ENCODE results near the gene FOXL2. TPM values are rescaled to one million over a fixed set of nuclear protein-coding genes. Genes with fewer than 3 reads are reported as not detected.

The FOXL2 gene
- total and polyA plus RNA-seq, 2 of the 4 experiments (the other 2 are of a cell fraction): 0.07 TPM; not detected in 1

GRCh38 chr3:138943724-138944653 lies 2.9 kb downstream of the FOXL2 start:
- no peak overlapping the region for H3K23ac ChIP-seq (ENCODE audit: low read depth, low read length)
- no peak overlapping the region for H4K8ac ChIP-seq (ENCODE audit: low read depth in 2 of 2, low read length in 2 of 2)
- TF ChIP-seq MXI1 (IDR thresholded peaks at IDR 0.05; ENCODE audit: borderline replicate concordance, low read depth, low read length) (no peak), MAFK (IDR thresholded peaks at IDR 0.05; ENCODE audit: low read depth, low read length) (no peak), NFE2L2 (IDR thresholded peaks at IDR 0.05; ENCODE audit: low read depth, low read length) (no peak), RCOR1 (IDR thresholded peaks at IDR 0.05; ENCODE audit: insufficient replicate concordance, low read length) (no peak), USF2 (IDR thresholded peaks at IDR 0.05; ENCODE audit: low read depth, low read length) (no peak), RFX5 (IDR thresholded peaks at IDR 0.05; ENCODE audit: low read depth, low read length) (no peak), BHLHE40 (IDR thresholded peaks at IDR 0.05; ENCODE audit: low read depth, low read length) (no peak), SMC3 (IDR thresholded peaks at IDR 0.05; ENCODE audit: low read depth, low read length) (no peak), MAZ (IDR thresholded peaks at IDR 0.05; ENCODE audit: borderline replicate concordance, low read depth, low read length) (no peak), FOS (IDR thresholded peaks at IDR 0.05; ENCODE audit: low read depth, low read length) (no peak), RAD21 (IDR thresholded peaks at IDR 0.05; ENCODE audit: low read length) (no peak)
- H3K4ac ChIP-seq (ENCODE audit: low read depth, low read length): no peak overlapping the region
- no peak overlapping the region for H2BK20ac ChIP-seq (ENCODE audit: low read depth, low read length)
- H3K4me1 ChIP-seq (ENCODE audit: control insufficient read depth, insufficient read depth, low read length): peaks cover 2% of the 10 kb centered on the region; the same call in 1 of the 2 replicates
- WGBS, 2 experiments (ENCODE audit: extremely low coverage in 2 of 2, insufficient read length in 1 of 2): 7% methylated on average over 5 of the region's 30 CpGs; no CpG with 5 or more reads in 1 of the 2 experiments
- ATAC-seq (ENCODE audit: low read depth) (no peak), DNase-seq (no peak)
- no peak overlapping the region for H3K56ac ChIP-seq (ENCODE audit: extremely low read depth, insufficient read depth, low read length)
- intact Hi-C loops (cut with micrococcal nuclease) (no loop called here), in situ Hi-C loops (cut with MboI; ENCODE audit: low sequenced_read_pairs) (no loop called here), dilution Hi-C loops (cut with HindIII; ENCODE audit: low sequenced_read_pairs, unreplicated experiment) (no loop called here)
- no peak overlapping the region for H3K18ac ChIP-seq (ENCODE audit: low read depth, low read length)
- no peak overlapping the region for H3K14ac ChIP-seq (replicated peaks; ENCODE audit: low read depth, low read length)
- no peak overlapping the region for H3K4me3 ChIP-seq (ENCODE audit: insufficient read depth, low read depth, low read length)
- no peak overlapping the region for H3K9ac ChIP-seq (ENCODE audit: low read depth, low read length)
- 0 out of 2 replicates have a peak, but pooled peaks cover 3% of the 10 kb centered on the region for H3K9me1 ChIP-seq (ENCODE audit: insufficient read depth, low read length)
- H4K20me1 ChIP-seq (ENCODE audit: insufficient read depth, low read length): peaks cover 10% of the 10 kb centered on the region
- CTCF ChIA-PET: interaction anchor here (0.6 to 0.9 kb wide), 2 partner anchors 8 to 254 kb away, joined by 3 to 4 read pairs; no protein-coding TSS in a partner anchor
- peaks cover 97% of the 10 kb centered on the region for H3K27me3 ChIP-seq (ENCODE audit: control insufficient read depth, insufficient read depth, low read length)
- POLR2A ChIA-PET (ENCODE audit: unreplicated experiment): no interaction called here
- no peak overlapping the region for H4K5ac ChIP-seq (ENCODE audit: low read depth, low read length)
- no peak overlapping the region for H4K91ac ChIP-seq (ENCODE audit: insufficient read depth, low read depth, low read length)
- H3K36me3 ChIP-seq (ENCODE audit: control insufficient read depth, insufficient read depth, low read length): no peaks in the 10 kb centered on the region
- no peak overlapping the region for H2AFZ ChIP-seq (replicated peaks; ENCODE audit: low read length, poor library complexity)
- no peak overlapping the region for H3K27ac ChIP-seq (ENCODE audit: insufficient read depth, low read length)
- H2AK9ac ChIP-seq (replicated peaks; ENCODE audit: low read depth, low read length, poor library complexity): no peak overlapping the region
- BruUV-seq (replicated peaks): no TSS peak
- H3K4me2 ChIP-seq (ENCODE audit: low read depth, low read length): no peak overlapping the region
- no peak overlapping the region for H2AK5ac ChIP-seq (ENCODE audit: low read depth, low read length)
- no peak overlapping the region for H2BK5ac ChIP-seq (ENCODE audit: low read depth, low read length, poor library complexity, severe bottlenecking)
- no peak overlapping the region for H2BK15ac ChIP-seq (ENCODE audit: low read depth, low read length)
- peaks cover 7% of the 10 kb centered on the region for H3K9me3 ChIP-seq (ENCODE audit: control insufficient read depth, insufficient read depth, low read length)
- no peaks in the 10 kb centered on the region for H3K79me1 ChIP-seq (ENCODE audit: low read depth in 1 of 2, low read length in 2 of 2)
- no peak overlapping the region for H2BK120ac ChIP-seq (ENCODE audit: low read depth, low read length)
